HEK293 (cell line): ENCODE results near the gene DDIT4L.

Experiments used
- CTCF ChIA-PET: fragments of 350-600 bp; formaldehyde crosslinking; extraction: SDS; loops from one replicate; lab custom pipeline; 2021; ENCODE audit warnings: antibody characterized with exemption; lab: Yijun Ruan, JAX
- POLR2A ChIA-PET: fragments of 300-600 bp; formaldehyde crosslinking; extraction: SDS; loops from one replicate; lab custom pipeline; 2020; ENCODE audit warnings: antibody characterized with exemption, inconsistent platforms; lab: Yijun Ruan, JAX
- H3K27ac ChIP-seq: fragments of 200-500 bp; sonication (Bioruptor generic); 2 replicates; pipeline ENCODE4 v1.5.1; 2014; ENCODE audit warnings: low read depth, low read length, control low read depth, inconsistent platforms; ENCODE audit errors: extremely low read depth
- H3K36me3 ChIP-seq, 2 experiments: fragments of 200-500 bp in 1 of 2; sonication (Bioruptor generic) in 1 of 2; 1 replicate in 1 of 2; 2 replicates in 1 of 2; pipeline ENCODE4 v1.5.1; 2014 to 2017; ENCODE audit warnings: inconsistent platforms in 2 of 2, low read length in 2 of 2; ENCODE audit not compliant: control insufficient read depth in 2 of 2, insufficient read depth in 1 of 2
- H3K4me1 ChIP-seq: fragments of 200-500 bp; sonication (Bioruptor generic); 2 replicates; pipeline ENCODE4 v1.5.1; 2014; ENCODE audit warnings: mild to moderate bottlenecking, low read length, inconsistent platforms; ENCODE audit not compliant: control insufficient read depth, insufficient read depth
- H3K4me3 ChIP-seq: 2 replicates; pipeline ENCODE4 v1.5.1; 2011; ENCODE audit warnings: low read depth, mild to moderate bottlenecking, control low read depth, low read length, moderate library complexity
- H3K9me3 ChIP-seq: fragments of 200-500 bp; sonication (Bioruptor generic); 2 replicates; pipeline ENCODE4 v1.5.1; 2014; ENCODE audit warnings: low read depth, low read length, inconsistent platforms; ENCODE audit not compliant: control insufficient read depth, insufficient read depth
- GLI4 ChIP-seq: fragments of 450-650 bp; formaldehyde crosslinking; IDR thresholded peaks from 2 replicates; pipeline ENCODE4 v1.5.1; 2016; ENCODE audit warnings: missing biosample characterization, missing genetic modification characterization
- IKZF3 ChIP-seq: fragments of 450-650 bp; IDR thresholded peaks from 2 replicates; pipeline ENCODE4 v1.5.0; 2018; ENCODE audit warnings: missing biosample characterization, mild to moderate bottlenecking, missing genetic modification characterization, moderate library complexity
- MZF1 ChIP-seq: fragments of 450-650 bp; formaldehyde crosslinking; IDR thresholded peaks from 2 replicates; pipeline ENCODE4 v1.5.1; 2017; ENCODE audit warnings: missing biosample characterization, missing genetic modification characterization, borderline replicate concordance
- RBAK ChIP-seq: fragments of 450-650 bp; formaldehyde crosslinking; IDR thresholded peaks from 2 replicates; pipeline ENCODE4 v1.5.1; 2016; ENCODE audit warnings: missing biosample characterization, missing genetic modification characterization
- SP3 ChIP-seq: fragments of 450-650 bp; formaldehyde crosslinking; IDR thresholded peaks from 2 replicates; pipeline ENCODE4 v1.5.1; 2016; ENCODE audit warnings: missing biosample characterization, missing genetic modification characterization
- TCF7L2 ChIP-seq: IDR thresholded peaks from 2 replicates; pipeline ENCODE4 v1.6.1; 2011; ENCODE audit warnings: low read depth, mild to moderate bottlenecking, inconsistent platforms, low read length, moderate library complexity, borderline replicate concordance
- ZNF10 ChIP-seq: fragments of 450-650 bp; formaldehyde crosslinking; IDR thresholded peaks from 2 replicates; pipeline ENCODE4 v1.5.1; 2017; ENCODE audit warnings: missing biosample characterization, missing genetic modification characterization
- ZNF132 ChIP-seq: fragments of 450-650 bp; formaldehyde crosslinking; IDR thresholded peaks from 2 replicates; pipeline ENCODE4 v1.5.1; 2017; ENCODE audit warnings: missing biosample characterization, missing genetic modification characterization, borderline replicate concordance
- ZNF302 ChIP-seq: fragments of 450-650 bp; formaldehyde crosslinking; IDR thresholded peaks from 2 replicates; pipeline ENCODE4 v1.5.1; 2016; ENCODE audit warnings: missing biosample characterization, missing genetic modification characterization, low read depth
- ZNF324 ChIP-seq: fragments of 450-650 bp; formaldehyde crosslinking; IDR thresholded peaks from 2 replicates; pipeline ENCODE4 v1.5.1; 2016; ENCODE audit warnings: missing biosample characterization, missing genetic modification characterization
- ZNF37A ChIP-seq: fragments of 450-650 bp; IDR thresholded peaks from 2 replicates; pipeline ENCODE4 v1.5.1; 2018; ENCODE audit warnings: missing biosample characterization, missing genetic modification characterization
- ZNF561 ChIP-seq: fragments of 450-650 bp; IDR thresholded peaks from 2 replicates; pipeline ENCODE4 v1.5.1; 2018; ENCODE audit warnings: missing biosample characterization, missing genetic modification characterization, borderline replicate concordance
- ZNF571 ChIP-seq: fragments of 450-650 bp; formaldehyde crosslinking; IDR thresholded peaks from 2 replicates; pipeline ENCODE4 v1.5.0; 2017; ENCODE audit warnings: missing biosample characterization, missing genetic modification characterization
- ZNF596 ChIP-seq: fragments of 450-650 bp; IDR thresholded peaks from 2 replicates; pipeline ENCODE4 v1.5.0; 2018; ENCODE audit warnings: missing biosample characterization, mild to moderate bottlenecking, missing genetic modification characterization, moderate library complexity
- ZNF610 ChIP-seq: fragments of 450-650 bp; formaldehyde crosslinking; IDR thresholded peaks from 2 replicates; pipeline ENCODE4 v1.5.1; 2016; ENCODE audit warnings: missing biosample characterization, missing genetic modification characterization, borderline replicate concordance
- ZNF626 ChIP-seq: fragments of 450-650 bp; sonication (Bioruptor Pico); formaldehyde crosslinking; IDR thresholded peaks from 2 replicates; pipeline ENCODE4 v1.5.1; 2018; ENCODE audit warnings: missing biosample characterization, missing genetic modification characterization, inconsistent platforms
- ZNF747 ChIP-seq: fragments of 450-650 bp; formaldehyde crosslinking; IDR thresholded peaks from 2 replicates; pipeline ENCODE4 v1.5.1; 2016; ENCODE audit warnings: missing biosample characterization, missing genetic modification characterization
- ZXDB ChIP-seq: fragments of 450-650 bp; formaldehyde crosslinking; IDR thresholded peaks from 2 replicates; pipeline ENCODE4 v1.5.1; 2016; ENCODE audit warnings: missing biosample characterization, missing genetic modification characterization
- TF ChIP-seq, protein P1 (sequence below): fragments of 450-650 bp; formaldehyde crosslinking; IDR thresholded peaks from 2 replicates; pipeline ENCODE4 v1.5.1; 2016; ENCODE audit warnings: missing biosample characterization, missing genetic modification characterization
- TF ChIP-seq, protein P2 (sequence below): fragments of 450-650 bp; IDR thresholded peaks from 2 replicates; pipeline ENCODE4 v1.5.1; 2018; ENCODE audit warnings: missing biosample characterization, missing genetic modification characterization
- TF ChIP-seq, protein P3 (sequence below): fragments of 450-650 bp; formaldehyde crosslinking; IDR thresholded peaks from 2 replicates; pipeline ENCODE4 v1.5.1; 2016; ENCODE audit warnings: missing biosample characterization, missing genetic modification characterization, borderline replicate concordance
- TF ChIP-seq, protein P4 (sequence below): fragments of 450-650 bp; formaldehyde crosslinking; IDR thresholded peaks from 2 replicates; pipeline ENCODE4 v1.5.1; 2016; ENCODE audit warnings: missing biosample characterization, missing genetic modification characterization

Gene DDIT4L

GRCh38 chr4:100170986-100171385 lies 19.3 kb downstream of the DDIT4L start:
- TF ChIP-seq ZXDB (tag by site-specific recombination) (no peak), RBAK (tag by site-specific recombination) (no peak), ZNF132 (tag by site-specific recombination) (no peak), ZNF302 (no peak), ZNF561 (tag by site-specific recombination) (no peak), TCF7L2 (no peak), GLI4 (tag by site-specific recombination) (no peak), ZNF10 (tag by site-specific recombination) (no peak), ZNF37A (tag by site-specific recombination) (no peak), IKZF3 (no peak), MZF1 (tag by site-specific recombination) (no peak), ZNF324 (tag by site-specific recombination) (no peak), ZNF626 (no peak), ZNF571 (tag by site-specific recombination) (no peak)
- TF ChIP-seq, protein P1, sequence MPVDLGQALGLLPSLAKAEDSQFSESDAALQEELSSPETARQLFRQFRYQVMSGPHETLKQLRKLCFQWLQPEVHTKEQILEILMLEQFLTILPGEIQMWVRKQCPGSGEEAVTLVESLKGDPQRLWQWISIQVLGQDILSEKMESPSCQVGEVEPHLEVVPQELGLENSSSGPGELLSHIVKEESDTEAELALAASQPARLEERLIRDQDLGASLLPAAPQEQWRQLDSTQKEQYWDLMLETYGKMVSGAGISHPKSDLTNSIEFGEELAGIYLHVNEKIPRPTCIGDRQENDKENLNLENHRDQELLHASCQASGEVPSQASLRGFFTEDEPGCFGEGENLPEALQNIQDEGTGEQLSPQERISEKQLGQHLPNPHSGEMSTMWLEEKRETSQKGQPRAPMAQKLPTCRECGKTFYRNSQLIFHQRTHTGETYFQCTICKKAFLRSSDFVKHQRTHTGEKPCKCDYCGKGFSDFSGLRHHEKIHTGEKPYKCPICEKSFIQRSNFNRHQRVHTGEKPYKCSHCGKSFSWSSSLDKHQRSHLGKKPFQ (tag by site-specific recombination), result no peak
- TF ChIP-seq, protein P2, sequence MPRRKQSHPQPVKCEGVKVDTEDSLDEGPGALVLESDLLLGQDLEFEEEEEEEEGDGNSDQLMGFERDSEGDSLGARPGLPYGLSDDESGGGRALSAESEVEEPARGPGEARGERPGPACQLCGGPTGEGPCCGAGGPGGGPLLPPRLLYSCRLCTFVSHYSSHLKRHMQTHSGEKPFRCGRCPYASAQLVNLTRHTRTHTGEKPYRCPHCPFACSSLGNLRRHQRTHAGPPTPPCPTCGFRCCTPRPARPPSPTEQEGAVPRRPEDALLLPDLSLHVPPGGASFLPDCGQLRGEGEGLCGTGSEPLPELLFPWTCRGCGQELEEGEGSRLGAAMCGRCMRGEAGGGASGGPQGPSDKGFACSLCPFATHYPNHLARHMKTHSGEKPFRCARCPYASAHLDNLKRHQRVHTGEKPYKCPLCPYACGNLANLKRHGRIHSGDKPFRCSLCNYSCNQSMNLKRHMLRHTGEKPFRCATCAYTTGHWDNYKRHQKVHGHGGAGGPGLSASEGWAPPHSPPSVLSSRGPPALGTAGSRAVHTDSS (tag by site-specific recombination), result no peak
- Histone ChIP-seq H3K4me1 (no peaks in the 10 kb centered on the region), H3K9me3 (no peaks in the 10 kb centered on the region), H3K36me3 (no peaks in the 10 kb centered on the region), H3K4me3 (no peak overlapping the region), H3K27ac (no peak overlapping the region)
- ChIA-PET POLR2A (no interaction called here), CTCF (no interaction called here)

DNA sequence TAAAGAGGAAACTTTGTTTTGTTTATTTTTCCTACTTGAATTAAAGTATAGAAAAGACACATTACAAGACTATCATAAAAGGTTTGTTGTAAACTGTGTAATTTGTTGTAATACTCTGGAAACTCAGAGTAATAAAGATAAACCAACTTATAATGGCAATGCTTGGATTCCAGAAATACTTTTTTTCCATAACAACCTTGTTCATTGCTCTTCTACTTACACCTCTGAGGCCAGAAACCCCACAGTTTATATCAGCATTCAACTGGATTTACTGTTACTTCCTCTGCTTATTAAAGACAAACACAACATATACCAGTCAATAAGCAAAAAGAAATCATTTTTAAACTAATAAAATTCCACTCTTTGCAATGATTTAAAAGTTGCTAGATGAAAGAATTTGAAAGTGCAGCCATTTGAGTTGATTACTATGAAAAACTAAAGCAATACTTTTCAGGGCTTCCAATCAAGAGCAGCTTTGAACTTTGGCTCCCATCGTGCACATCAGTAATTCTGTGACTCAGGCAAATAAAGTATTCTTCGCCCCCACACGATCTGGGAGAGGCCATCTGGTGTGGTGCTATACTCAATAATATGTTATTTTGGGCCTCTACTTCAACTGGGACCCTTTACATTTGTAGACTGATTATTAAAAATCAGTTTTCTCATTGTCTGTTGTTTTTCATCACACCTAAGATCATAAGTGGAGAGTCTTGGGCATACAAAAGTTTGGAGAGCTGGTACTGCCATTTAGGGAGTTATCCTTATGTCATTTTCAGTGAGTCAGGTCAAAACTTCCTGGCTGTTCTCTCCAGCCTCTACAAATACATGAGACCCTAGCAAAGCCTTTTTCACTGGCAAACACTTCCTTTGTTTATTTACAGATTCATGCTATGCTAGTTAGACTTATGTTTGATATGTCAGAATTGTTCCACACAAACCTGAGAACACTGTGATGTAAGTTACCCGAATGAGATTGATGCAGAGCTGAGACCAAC lies 20.5 kb downstream of the DDIT4L start:
- no peaks in the 10 kb centered on the region for H3K36me3 ChIP-seq
- H3K9me3 ChIP-seq, result no peaks in the 10 kb centered on the region
- H3K4me1 ChIP-seq, result no peaks in the 10 kb centered on the region
- no peak overlapping the region for H3K27ac ChIP-seq
- POLR2A ChIA-PET, result no interaction called here
- CTCF ChIA-PET, result no interaction called here
- no peak overlapping the region for H3K4me3 ChIP-seq
- TF ChIP-seq ZNF626 (no peak), SP3 (tag by site-specific recombination) (no peak), ZNF10 (tag by site-specific recombination) (no peak), ZNF747 (no peak), ZNF596 (tag by site-specific recombination) (no peak), ZNF610 (no peak), RBAK (tag by site-specific recombination) (no peak)
- TF ChIP-seq, protein P3, sequence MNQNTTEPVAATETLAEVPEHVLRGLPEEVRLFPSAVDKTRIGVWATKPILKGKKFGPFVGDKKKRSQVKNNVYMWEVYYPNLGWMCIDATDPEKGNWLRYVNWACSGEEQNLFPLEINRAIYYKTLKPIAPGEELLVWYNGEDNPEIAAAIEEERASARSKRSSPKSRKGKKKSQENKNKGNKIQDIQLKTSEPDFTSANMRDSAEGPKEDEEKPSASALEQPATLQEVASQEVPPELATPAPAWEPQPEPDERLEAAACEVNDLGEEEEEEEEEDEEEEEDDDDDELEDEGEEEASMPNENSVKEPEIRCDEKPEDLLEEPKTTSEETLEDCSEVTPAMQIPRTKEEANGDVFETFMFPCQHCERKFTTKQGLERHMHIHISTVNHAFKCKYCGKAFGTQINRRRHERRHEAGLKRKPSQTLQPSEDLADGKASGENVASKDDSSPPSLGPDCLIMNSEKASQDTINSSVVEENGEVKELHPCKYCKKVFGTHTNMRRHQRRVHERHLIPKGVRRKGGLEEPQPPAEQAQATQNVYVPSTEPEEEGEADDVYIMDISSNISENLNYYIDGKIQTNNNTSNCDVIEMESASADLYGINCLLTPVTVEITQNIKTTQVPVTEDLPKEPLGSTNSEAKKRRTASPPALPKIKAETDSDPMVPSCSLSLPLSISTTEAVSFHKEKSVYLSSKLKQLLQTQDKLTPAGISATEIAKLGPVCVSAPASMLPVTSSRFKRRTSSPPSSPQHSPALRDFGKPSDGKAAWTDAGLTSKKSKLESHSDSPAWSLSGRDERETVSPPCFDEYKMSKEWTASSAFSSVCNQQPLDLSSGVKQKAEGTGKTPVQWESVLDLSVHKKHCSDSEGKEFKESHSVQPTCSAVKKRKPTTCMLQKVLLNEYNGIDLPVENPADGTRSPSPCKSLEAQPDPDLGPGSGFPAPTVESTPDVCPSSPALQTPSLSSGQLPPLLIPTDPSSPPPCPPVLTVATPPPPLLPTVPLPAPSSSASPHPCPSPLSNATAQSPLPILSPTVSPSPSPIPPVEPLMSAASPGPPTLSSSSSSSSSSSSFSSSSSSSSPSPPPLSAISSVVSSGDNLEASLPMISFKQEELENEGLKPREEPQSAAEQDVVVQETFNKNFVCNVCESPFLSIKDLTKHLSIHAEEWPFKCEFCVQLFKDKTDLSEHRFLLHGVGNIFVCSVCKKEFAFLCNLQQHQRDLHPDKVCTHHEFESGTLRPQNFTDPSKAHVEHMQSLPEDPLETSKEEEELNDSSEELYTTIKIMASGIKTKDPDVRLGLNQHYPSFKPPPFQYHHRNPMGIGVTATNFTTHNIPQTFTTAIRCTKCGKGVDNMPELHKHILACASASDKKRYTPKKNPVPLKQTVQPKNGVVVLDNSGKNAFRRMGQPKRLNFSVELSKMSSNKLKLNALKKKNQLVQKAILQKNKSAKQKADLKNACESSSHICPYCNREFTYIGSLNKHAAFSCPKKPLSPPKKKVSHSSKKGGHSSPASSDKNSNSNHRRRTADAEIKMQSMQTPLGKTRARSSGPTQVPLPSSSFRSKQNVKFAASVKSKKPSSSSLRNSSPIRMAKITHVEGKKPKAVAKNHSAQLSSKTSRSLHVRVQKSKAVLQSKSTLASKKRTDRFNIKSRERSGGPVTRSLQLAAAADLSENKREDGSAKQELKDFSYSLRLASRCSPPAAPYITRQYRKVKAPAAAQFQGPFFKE (tag by site-specific recombination), result no peak
- TF ChIP-seq, protein P4, sequence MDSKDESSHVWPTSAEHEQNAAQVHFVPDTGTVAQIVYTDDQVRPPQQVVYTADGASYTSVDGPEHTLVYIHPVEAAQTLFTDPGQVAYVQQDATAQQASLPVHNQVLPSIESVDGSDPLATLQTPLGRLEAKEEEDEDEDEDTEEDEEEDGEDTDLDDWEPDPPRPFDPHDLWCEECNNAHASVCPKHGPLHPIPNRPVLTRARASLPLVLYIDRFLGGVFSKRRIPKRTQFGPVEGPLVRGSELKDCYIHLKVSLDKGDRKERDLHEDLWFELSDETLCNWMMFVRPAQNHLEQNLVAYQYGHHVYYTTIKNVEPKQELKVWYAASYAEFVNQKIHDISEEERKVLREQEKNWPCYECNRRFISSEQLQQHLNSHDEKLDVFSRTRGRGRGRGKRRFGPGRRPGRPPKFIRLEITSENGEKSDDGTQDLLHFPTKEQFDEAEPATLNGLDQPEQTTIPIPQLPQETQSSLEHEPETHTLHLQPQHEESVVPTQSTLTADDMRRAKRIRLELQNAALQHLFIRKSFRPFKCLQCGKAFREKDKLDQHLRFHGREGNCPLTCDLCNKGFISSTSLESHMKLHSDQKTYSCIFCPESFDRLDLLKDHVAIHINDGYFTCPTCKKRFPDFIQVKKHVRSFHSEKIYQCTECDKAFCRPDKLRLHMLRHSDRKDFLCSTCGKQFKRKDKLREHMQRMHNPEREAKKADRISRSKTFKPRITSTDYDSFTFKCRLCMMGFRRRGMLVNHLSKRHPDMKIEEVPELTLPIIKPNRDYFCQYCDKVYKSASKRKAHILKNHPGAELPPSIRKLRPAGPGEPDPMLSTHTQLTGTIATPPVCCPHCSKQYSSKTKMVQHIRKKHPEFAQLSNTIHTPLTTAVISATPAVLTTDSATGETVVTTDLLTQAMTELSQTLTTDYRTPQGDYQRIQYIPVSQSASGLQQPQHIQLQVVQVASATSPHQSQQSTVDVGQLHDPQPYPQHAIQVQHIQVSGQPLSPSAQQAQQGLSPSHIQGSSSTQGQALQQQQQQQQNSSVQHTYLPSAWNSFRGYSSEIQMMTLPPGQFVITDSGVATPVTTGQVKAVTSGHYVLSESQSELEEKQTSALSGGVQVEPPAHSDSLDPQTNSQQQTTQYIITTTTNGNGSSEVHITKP (tag by site-specific recombination), result no peak
